Measurements from ENCODE around the gene XRCC4. TPM values are rescaled to one million over a fixed set of nuclear protein-coding genes. Genes with fewer than 3 reads are reported as not detected.

XRCC4 gene
- total RNA-seq, 1 experiment from 2014 or later: 13.8 TPM

- BruUV-seq (replicated peaks): no TSS peak
- H3K4me1 ChIP-seq (ENCODE audit: insufficient read depth, low read length): peaks cover 10% of the 10 kb centered on the region; the same call in 1 of the 2 replicates
- H4K20me1 ChIP-seq (ENCODE audit: low read length): no peaks in the 10 kb centered on the region
- H3F3A ChIP-seq (ENCODE audit: low read length, unreplicated experiment): no peaks in the 10 kb centered on the region
- H3K36me3 ChIP-seq (ENCODE audit: low read depth, low read length): no peaks in the 10 kb centered on the region
- no peaks in the 10 kb centered on the region for H3K9me3 ChIP-seq (ENCODE audit: low read length)
- DNase-seq (no peak), ATAC-seq (no peak)
- ChIA-PET POLR2A (ENCODE audit: unreplicated experiment) (no interaction called here), CTCF (no interaction called here)
- H3K9ac ChIP-seq (ENCODE audit: low read length): no peak overlapping the region
- H3K79me2 ChIP-seq (ENCODE audit: low read length): no peaks in the 10 kb centered on the region
- no peaks in the 10 kb centered on the region for H3K27me3 ChIP-seq (ENCODE audit: low read length)
- H3K4me3 ChIP-seq (ENCODE audit: low read length): no peak overlapping the region
- H2AFZ ChIP-seq (ENCODE audit: low read length): no peak overlapping the region
- no peak overlapping the region for H3K4me2 ChIP-seq (ENCODE audit: low read length)
- intact Hi-C loops (cut with micrococcal nuclease): no loop called here
- TF ChIP-seq EZH2phosphoT487 (IDR thresholded peaks at IDR 0.05; ENCODE audit: borderline replicate concordance, low read length): no peak
- TF ChIP-seq EZH2 (IDR thresholded peaks at IDR 0.05; ENCODE audit: low read length, unreplicated experiment): no peak
- no peak for TF ChIP-seq CTCF (conservative IDR thresholded peaks at IDR 0.05; ENCODE audit: low read depth, low read length)
- H3K9me2 ChIP-seq (replicated peaks; ENCODE audit: low read length): no peaks in the 10 kb centered on the region
- no peak overlapping the region for H3K27ac ChIP-seq (ENCODE audit: low read length)
Observed at GRCh38 chr5:83125560-83125959, 48.2 kb downstream of the XRCC4 start.

- no peaks in the 10 kb centered on the region for H3F3A ChIP-seq (ENCODE audit: low read length, unreplicated experiment)
- H3K9me2 ChIP-seq (replicated peaks; ENCODE audit: low read length): no peaks in the 10 kb centered on the region
- no peak overlapping the region for H3K27ac ChIP-seq (ENCODE audit: low read length)
- no peak for DNase-seq
- BruUV-seq (replicated peaks): no TSS peak
- H3K9ac ChIP-seq (ENCODE audit: low read length): no peak overlapping the region
- H3K36me3 ChIP-seq (ENCODE audit: low read depth, low read length): no peaks in the 10 kb centered on the region
- no peak overlapping the region for H3K4me3 ChIP-seq (ENCODE audit: low read length)
- no peak overlapping the region for H3K4me2 ChIP-seq (ENCODE audit: low read length)
- no peaks in the 10 kb centered on the region for H4K20me1 ChIP-seq (ENCODE audit: low read length)
- TF ChIP-seq EZH2 (IDR thresholded peaks at IDR 0.05; ENCODE audit: low read length, unreplicated experiment) (no peak), EZH2phosphoT487 (IDR thresholded peaks at IDR 0.05; ENCODE audit: borderline replicate concordance, low read length) (no peak), CTCF (conservative IDR thresholded peaks at IDR 0.05; ENCODE audit: low read depth, low read length) (no peak)
- no peaks in the 10 kb centered on the region for H3K9me3 ChIP-seq (ENCODE audit: low read length)
- no peak for ATAC-seq
- no peaks in the 10 kb centered on the region for H3K79me2 ChIP-seq (ENCODE audit: low read length)
- no peak overlapping the region for H2AFZ ChIP-seq (ENCODE audit: low read length)
- ChIA-PET POLR2A (ENCODE audit: unreplicated experiment) (no interaction called here), CTCF (no interaction called here)
- no peaks in the 10 kb centered on the region for H3K27me3 ChIP-seq (ENCODE audit: low read length)
- intact Hi-C loops (cut with micrococcal nuclease): no loop called here
- H3K4me1 ChIP-seq (ENCODE audit: insufficient read depth, low read length): peaks cover 10% of the 10 kb centered on the region; the same call in 1 of the 2 replicates
Observed at GRCh38 chr5:83126501-83126900, 49.2 kb downstream of the XRCC4 start.

GRCh38 chr5:83133797-83134196 is 56.5 kb downstream of the XRCC4 start:
- Histone ChIP-seq H3K36me3 (ENCODE audit: low read depth, low read length) (no peaks in the 10 kb centered on the region), H4K20me1 (ENCODE audit: low read length) (no peaks in the 10 kb centered on the region), H3F3A (ENCODE audit: low read length, unreplicated experiment) (no peaks in the 10 kb centered on the region), H3K4me2 (ENCODE audit: low read length) (no peak overlapping the region), H3K4me1 (ENCODE audit: insufficient read depth, low read length) (no peaks in the 10 kb centered on the region), H2AFZ (ENCODE audit: low read length) (no peak overlapping the region), H3K9me3 (ENCODE audit: low read length) (no peaks in the 10 kb centered on the region), H3K79me2 (ENCODE audit: low read length) (no peaks in the 10 kb centered on the region), H3K27ac (ENCODE audit: low read length) (no peak overlapping the region), H3K4me3 (ENCODE audit: low read length) (no peak overlapping the region), H3K9ac (ENCODE audit: low read length) (no peak overlapping the region), H3K9me2 (replicated peaks; ENCODE audit: low read length) (no peaks in the 10 kb centered on the region), H3K27me3 (ENCODE audit: low read length) (no peaks in the 10 kb centered on the region)
- POLR2A ChIA-PET (ENCODE audit: unreplicated experiment): no interaction called here
- CTCF ChIA-PET: no interaction called here
- no TSS peak for BruUV-seq (replicated peaks)
- ATAC-seq (no peak), DNase-seq (no peak)
- intact Hi-C loops (cut with micrococcal nuclease): no loop called here
- no peak for TF ChIP-seq EZH2phosphoT487 (IDR thresholded peaks at IDR 0.05; ENCODE audit: borderline replicate concordance, low read length)
- no peak for TF ChIP-seq CTCF (conservative IDR thresholded peaks at IDR 0.05; ENCODE audit: low read depth, low read length)
- no peak for TF ChIP-seq EZH2 (IDR thresholded peaks at IDR 0.05; ENCODE audit: low read length, unreplicated experiment)
